ACC112 (cell line): Measurements from ENCODE around the gene VWDE.

Experiments
- H2AFZ ChIP-seq: fragments of 200-600 bp; sonication (generic); one replicate; pipeline ENCODE4 v1.6.0; 2017; ENCODE audit warnings: antibody characterized with exemption, low read length; ENCODE audit not compliant: unreplicated experiment
- H3K27ac ChIP-seq: fragments of 200-600 bp; sonication (generic); 2 replicates; pipeline ENCODE4 v1.5.1; 2014; ENCODE audit warnings: low read depth, mild to moderate bottlenecking, antibody characterized with exemption, low read length, moderate library complexity
- H3K27me3 ChIP-seq: fragments of 200-600 bp; sonication (generic); 2 replicates; pipeline ENCODE4 v1.6.1; 2014; ENCODE audit warnings: mild to moderate bottlenecking, antibody characterized with exemption, low read length, moderate library complexity, mixed read lengths; ENCODE audit not compliant: insufficient read depth
- H3K36me3 ChIP-seq: fragments of 200-600 bp; sonication (generic); 2 replicates; pipeline ENCODE4 v1.6.1; 2016; ENCODE audit warnings: mild to moderate bottlenecking, antibody characterized with exemption, low read length, moderate library complexity, mixed read lengths; ENCODE audit not compliant: insufficient read depth
- H3K4me1 ChIP-seq: fragments of 200-600 bp; sonication (generic); one replicate; pipeline ENCODE4 v1.6.1; 2016; ENCODE audit warnings: low read length, mixed read lengths; ENCODE audit not compliant: insufficient read depth, unreplicated experiment, control insufficient read depth
- H3K4me3 ChIP-seq: fragments of 200-600 bp; sonication (generic); 2 replicates; pipeline ENCODE4 v1.5.1; 2014; ENCODE audit warnings: mild to moderate bottlenecking, low read depth, low read length
- H3K79me2 ChIP-seq: fragments of 200-600 bp; sonication (generic); one replicate; pipeline ENCODE4 v1.6.0; 2016; ENCODE audit warnings: low read length; ENCODE audit not compliant: control insufficient read depth, unreplicated experiment, insufficient read depth

The VWDE gene

DNA sequence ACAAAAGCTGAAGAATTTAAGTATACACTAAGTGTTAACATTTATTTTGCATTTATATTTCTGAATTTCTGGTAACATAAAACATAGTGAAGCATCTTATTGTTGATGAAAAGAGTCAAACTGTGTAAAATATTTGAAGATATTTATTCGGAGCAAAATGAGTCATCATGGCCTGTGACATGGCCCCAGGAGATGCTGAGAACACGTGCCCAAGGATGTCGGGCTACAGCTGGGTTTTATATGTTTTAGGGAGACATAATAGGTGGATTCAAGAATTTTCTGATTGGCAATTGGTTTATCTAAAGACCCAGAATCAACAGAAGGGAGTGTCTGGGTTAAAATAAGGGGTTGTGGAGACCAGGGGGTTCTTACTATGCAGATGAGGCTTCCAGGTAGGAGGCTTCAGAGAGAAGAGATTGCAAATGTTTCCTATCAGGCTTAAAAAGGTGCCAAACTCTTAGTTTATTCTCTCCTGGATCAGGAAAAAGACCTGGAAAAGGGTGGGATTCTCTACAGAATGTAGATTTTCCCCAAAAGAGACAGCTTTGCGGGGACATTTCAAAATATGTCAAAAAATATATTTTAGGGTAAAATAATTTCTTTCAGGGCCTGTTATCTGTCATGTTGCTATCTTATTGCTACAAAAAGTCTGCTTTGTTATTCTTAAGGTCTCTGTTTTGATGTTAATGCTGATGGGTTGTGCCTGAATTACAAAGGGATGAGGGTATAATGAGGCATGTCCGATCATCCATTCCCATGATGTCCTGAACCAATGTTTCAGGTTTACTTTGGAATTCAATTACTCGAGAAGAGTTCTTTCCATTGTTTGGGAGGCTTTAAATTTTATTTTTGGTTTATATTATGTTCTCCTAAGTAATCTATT is 74.5 kb downstream of the VWDE start:
- Histone ChIP-seq H2AFZ (no peak overlapping the region), H3K79me2 (no peaks in the 10 kb centered on the region), H3K4me3 (no peak overlapping the region), H3K4me1 (no peaks in the 10 kb centered on the region), H3K27ac (no peak overlapping the region), H3K27me3 (no peaks in the 10 kb centered on the region; the same call in 1 of the 2 replicates), H3K36me3 (no peaks in the 10 kb centered on the region)

DNA sequence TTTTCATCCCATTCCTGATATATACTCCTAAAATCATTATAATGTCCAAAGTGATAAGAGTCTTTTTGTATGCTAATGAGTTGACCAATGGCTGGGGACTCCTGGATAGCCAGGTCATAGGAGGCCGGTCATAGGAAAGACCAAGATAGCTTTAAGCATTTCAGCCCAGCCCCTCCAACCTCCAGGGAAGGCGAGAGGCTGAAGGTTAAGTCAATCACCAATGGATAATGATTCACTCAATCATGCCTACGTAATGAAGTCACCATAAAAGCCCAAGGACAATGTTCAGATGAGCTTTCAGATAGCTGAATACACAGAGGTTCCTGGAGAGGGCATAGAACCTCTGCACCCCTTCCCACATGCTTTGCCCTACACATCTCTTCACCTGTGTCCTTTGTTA is 75.7 kb downstream of the VWDE start:
- Histone ChIP-seq H3K4me3 (no peak overlapping the region), H3K36me3 (no peaks in the 10 kb centered on the region), H3K79me2 (no peaks in the 10 kb centered on the region), H3K27me3 (no peaks in the 10 kb centered on the region; the same call in 1 of the 2 replicates), H3K4me1 (no peaks in the 10 kb centered on the region), H2AFZ (no peak overlapping the region), H3K27ac (no peak overlapping the region)

DNA sequence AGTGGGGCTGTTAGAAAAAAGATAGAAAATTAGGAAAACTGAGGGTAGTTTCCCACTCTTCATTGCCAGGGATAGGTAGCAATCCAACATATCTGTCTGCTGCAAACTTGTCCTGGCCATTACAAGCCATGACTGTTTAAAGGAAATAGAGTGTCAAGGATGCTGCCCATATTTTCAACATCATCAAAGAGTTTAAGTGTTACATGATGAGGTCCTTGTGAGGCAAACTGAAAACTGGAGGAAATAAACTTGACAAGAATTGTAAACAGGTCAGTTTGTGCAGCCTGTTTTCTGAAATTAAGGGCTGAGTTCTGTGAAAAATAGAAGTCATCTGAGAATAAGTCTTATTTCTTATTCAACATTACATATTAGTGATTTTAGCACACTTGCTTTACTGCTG is 78.0 kb downstream of the VWDE start:
- no peak overlapping the region for H3K27ac ChIP-seq

DNA sequence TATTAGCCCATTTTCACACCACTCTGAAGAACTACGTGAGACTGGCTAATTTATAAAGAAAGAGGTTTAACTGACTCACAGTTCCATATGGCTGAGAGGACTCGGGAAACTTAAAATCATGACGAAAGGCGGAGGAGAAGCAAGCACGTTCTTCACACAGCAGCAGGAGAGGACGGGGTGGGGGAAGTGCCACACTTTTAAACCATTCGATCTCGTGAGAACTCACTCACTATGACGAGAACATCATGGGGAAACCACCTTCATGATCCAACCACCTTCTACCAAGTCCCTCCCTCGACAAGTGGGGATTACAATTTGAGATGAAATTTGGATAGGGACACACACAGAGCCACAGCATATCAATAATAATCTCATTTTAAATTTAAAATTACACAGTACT is 80.2 kb downstream of the VWDE start:
- Histone ChIP-seq H3K27me3 (no peaks in the 10 kb centered on the region), H3K36me3 (no peaks in the 10 kb centered on the region), H3K79me2 (no peaks in the 10 kb centered on the region), H3K4me3 (no peak overlapping the region), H2AFZ (no peak overlapping the region), H3K27ac (no peak overlapping the region), H3K4me1 (no peaks in the 10 kb centered on the region)

More for the DNA sequence above, 78.0 kb downstream of the VWDE start:
- Histone ChIP-seq H3K4me3 (no peak overlapping the region), H3K27me3 (no peaks in the 10 kb centered on the region), H2AFZ (no peak overlapping the region), H3K4me1 (no peaks in the 10 kb centered on the region), H3K36me3 (no peaks in the 10 kb centered on the region), H3K79me2 (no peaks in the 10 kb centered on the region)

DNA sequence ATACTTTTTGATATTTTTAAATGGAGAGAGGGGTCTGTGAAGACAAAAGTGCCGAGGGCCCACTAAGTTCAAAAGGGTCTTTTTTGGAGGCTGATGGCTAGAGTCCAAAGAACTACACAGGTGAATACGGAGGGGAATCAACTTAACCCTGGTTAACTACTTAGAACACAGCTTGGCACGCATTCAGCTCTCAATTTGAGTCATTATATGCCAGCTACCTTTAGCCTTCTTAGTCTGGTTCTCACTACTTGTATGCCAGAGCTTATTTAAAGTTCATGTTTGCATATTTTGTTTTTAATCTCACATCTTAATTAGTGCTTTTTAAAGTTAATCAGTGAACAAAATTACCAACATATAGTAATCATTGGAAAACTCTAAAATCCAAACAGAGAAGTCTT is 80.8 kb downstream of the VWDE start:
- Histone ChIP-seq H3K36me3 (no peaks in the 10 kb centered on the region), H3K4me3 (no peak overlapping the region), H3K4me1 (no peaks in the 10 kb centered on the region), H3K27ac (no peak overlapping the region), H3K79me2 (no peaks in the 10 kb centered on the region), H3K27me3 (no peaks in the 10 kb centered on the region), H2AFZ (no peak overlapping the region)

DNA sequence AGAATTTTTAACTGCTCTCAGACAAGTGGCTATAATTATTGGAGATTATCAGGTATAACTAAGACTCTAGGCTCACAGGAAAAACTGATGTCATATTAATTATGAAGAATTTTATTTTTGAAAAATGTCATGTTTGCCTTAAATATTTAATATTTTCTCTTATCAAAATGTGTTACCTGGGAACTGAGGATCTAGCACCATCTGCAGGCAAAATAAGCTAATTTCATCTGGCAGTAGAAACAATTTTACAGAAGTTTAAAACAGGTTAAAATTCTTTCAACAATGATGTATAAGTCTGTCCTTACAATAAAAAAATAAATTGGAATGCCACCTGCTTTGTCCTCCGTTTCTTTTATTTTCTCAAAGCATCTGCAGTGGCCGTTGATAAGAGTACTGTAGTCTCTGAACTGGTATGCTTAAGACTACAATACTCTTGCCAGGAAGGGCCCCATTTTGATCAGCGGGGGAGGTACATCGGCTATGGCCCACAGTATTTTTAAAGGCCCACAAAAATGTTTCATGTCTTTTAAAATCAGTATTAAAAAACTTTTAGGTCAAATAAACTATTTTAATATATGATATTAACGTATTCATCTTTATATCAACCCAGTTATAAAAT is 81.3 kb downstream of the VWDE start:
- Histone ChIP-seq H3K27me3 (no peaks in the 10 kb centered on the region), H3K79me2 (no peaks in the 10 kb centered on the region), H3K27ac (no peak overlapping the region), H2AFZ (no peak overlapping the region), H3K4me3 (no peak overlapping the region), H3K36me3 (no peaks in the 10 kb centered on the region), H3K4me1 (no peaks in the 10 kb centered on the region)

DNA sequence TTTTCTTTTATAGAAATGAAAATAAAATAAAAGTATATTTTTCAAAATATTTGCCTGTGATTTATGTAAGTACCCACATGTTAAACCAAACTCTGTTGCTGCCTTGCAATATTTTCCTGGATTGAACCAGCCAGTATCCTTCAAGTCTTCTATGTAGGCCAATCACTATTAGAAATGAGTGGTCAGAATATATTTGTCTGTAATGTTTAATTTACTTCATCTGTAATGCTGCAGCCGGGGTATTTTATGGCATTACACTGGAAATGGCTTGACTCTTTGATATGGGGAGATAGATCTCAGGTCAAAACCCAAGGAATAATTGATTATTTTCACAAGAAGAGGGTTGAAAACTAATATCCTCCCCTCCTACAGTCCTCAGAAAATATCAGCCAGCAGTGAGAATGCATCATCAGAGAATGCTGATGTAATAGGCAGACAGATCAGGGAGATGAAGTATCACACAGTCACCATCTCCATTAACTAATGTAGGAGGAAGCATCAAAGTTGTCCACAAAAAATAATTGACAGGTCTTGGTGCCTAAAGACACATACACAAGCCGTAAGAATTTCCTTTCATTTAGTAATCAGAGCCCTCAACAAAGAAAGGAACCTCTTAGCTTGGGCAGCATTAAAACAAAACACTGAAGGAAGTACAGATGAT is 82.5 kb downstream of the VWDE start:
- no peak overlapping the region for H2AFZ ChIP-seq
- H3K27me3 ChIP-seq: no peaks in the 10 kb centered on the region
- H3K4me3 ChIP-seq: no peak overlapping the region
- H3K4me1 ChIP-seq: no peaks in the 10 kb centered on the region
- H3K36me3 ChIP-seq: no peaks in the 10 kb centered on the region
- H3K79me2 ChIP-seq: no peaks in the 10 kb centered on the region
- H3K27ac ChIP-seq: no peak overlapping the region

DNA sequence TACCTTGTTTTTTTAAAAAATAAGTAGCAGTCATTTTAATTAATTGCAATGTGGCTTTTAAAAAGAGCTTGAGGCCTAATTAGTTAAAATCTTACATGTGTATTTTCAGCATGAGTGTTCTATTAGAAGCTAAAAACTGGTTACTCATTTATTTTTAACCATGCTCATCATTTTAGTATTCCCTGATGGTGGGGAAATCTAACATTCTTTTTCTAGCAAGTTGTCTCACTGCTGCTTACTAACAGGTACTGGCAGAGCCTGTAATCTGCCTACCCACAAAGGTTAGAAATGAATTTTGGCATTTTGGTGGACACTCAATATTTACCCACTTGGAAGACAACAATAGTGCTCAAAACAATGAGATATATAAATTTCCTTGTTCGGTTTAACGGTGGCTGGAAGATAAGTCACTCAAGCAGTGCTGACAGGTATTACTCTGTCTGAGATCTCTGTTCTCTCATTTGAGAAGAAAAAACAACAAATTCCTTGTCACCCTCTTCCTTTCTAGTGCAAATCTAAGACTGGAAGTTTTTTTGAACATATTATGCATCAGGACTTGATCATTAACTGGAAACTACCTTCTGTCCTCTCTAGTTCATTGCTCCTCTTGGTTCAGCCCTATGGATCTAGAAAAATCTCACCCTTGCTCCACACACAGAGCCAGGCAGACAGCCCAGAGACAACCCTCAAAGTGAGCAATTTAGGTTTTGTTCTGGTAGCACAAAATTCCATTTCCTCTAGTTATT is 83.3 kb downstream of the VWDE start:
- Histone ChIP-seq H3K36me3 (no peaks in the 10 kb centered on the region), H3K4me3 (no peak overlapping the region), H3K27ac (no peak overlapping the region), H3K79me2 (no peaks in the 10 kb centered on the region), H3K27me3 (no peaks in the 10 kb centered on the region), H2AFZ (no peak overlapping the region), H3K4me1 (no peaks in the 10 kb centered on the region)

DNA sequence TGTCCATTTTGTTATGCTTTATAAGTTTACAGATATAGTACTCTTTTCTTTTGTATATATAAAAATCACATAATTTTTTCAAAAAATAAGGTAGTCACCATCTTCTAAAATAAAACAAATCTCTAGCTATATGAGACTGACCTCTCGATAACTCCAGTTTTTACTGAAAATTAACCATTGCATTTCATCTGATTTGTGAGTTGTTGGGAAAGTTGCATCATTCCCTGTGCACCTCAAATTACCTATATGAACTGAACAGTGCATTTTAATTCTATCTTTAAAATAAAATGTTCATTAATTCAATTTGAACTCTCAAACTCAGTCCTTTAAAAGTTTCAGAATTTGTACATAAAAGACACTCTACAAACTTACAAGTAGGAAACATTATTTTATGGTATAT is 86.0 kb downstream of the VWDE start:
- no peak overlapping the region for H3K4me3 ChIP-seq
- no peaks in the 10 kb centered on the region for H3K36me3 ChIP-seq
- no peaks in the 10 kb centered on the region for H3K4me1 ChIP-seq
- no peak overlapping the region for H3K27ac ChIP-seq
- H3K79me2 ChIP-seq: no peaks in the 10 kb centered on the region
- 0 out of 2 replicates have a peak, but pooled peaks cover 3% of the 10 kb centered on the region for H3K27me3 ChIP-seq
- no peak overlapping the region for H2AFZ ChIP-seq

DNA sequence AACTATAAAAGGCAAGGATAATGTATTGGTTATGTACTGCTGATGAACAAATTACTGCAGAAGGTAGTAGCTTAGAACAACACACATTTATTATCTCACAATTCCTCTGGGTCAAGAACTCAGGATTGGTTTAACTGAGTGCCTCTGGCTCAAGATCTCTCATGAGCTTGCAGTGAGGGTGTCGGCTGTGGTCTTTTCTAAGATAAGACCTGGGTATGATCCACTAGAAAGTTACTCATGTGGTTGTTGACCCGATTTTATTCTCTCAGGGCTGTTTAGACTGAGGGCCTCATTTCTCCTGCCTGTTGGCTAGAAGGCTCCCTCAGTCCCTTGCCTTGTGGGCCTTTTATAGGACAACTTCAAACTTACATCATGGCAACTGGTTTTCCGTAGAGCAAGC is 86.7 kb downstream of the VWDE start:
- Histone ChIP-seq H3K36me3 (no peaks in the 10 kb centered on the region), H3K4me3 (no peak overlapping the region), H3K4me1 (no peaks in the 10 kb centered on the region), H2AFZ (no peak overlapping the region), H3K79me2 (no peaks in the 10 kb centered on the region), H3K27ac (no peak overlapping the region), H3K27me3 (0 out of 2 replicates have a peak, but pooled peaks cover 3% of the 10 kb centered on the region)
